Measurements from ENCODE around the gene THBS3.
"Not testable (repeated sequence)": the region's sequence is repeated elsewhere in the genome, so short reads cannot be mapped to it uniquely, and the experiment has no call there.

- TF ChIP-seq CTCF, POLR2A (IDR thresholded peaks at IDR 0.05): not testable (repeated sequence)
These were observed 39.1 kb upstream of the THBS3 start for GRCh38 chr1:155246796-155247195.
